Measurements from ENCODE around the gene TCF4. TPM values are rescaled to one million over a fixed set of nuclear protein-coding genes. Genes with fewer than 3 reads are reported as not detected.

TCF4 gene
- polyA plus RNA-seq, 1 donor (not counting 4 experiments of a cell fraction or from before 2014, with no cell fraction given): 9.7 TPM

- Histone ChIP-seq H3K9me1 (ENCODE audit: control insufficient read depth, extremely low read depth, insufficient read depth, low read length) (no peaks in the 10 kb centered on the region), H3K4me2 (ENCODE audit: control insufficient read depth, extremely low read depth, insufficient read depth, low read depth, low read length) (peak overlapping the region; percentile 67), H3K9me3 (ENCODE audit: control insufficient read depth, low read depth, low read length) (no peaks in the 10 kb centered on the region), H3K4me1 (ENCODE audit: control insufficient read depth, extremely low read depth, insufficient read depth, low read length) (peaks cover 16% of the 10 kb centered on the region), H3K4me3 (ENCODE audit: control insufficient read depth in 2 of 3, extremely low read depth in 1 of 3, insufficient read depth in 2 of 3, low read depth in 1 of 3, low read length in 3 of 3) (no peak overlapping the region), H3K9ac (ENCODE audit: control insufficient read depth, extremely low read depth, insufficient read depth, low read length) (no peak overlapping the region), H4K20me1 (ENCODE audit: control insufficient read depth, extremely low read depth, insufficient read depth, low read length) (no peaks in the 10 kb centered on the region), H3K79me2 (ENCODE audit: control insufficient read depth, insufficient read depth, low read length) (no peaks in the 10 kb centered on the region), H2AFZ (ENCODE audit: control insufficient read depth, low read length) (peak overlapping the region; percentile 38), H3K27ac (ENCODE audit: control insufficient read depth, insufficient read depth, low read length) (no peak overlapping the region), H3K36me3 (ENCODE audit: control insufficient read depth in 2 of 2, extremely low read depth in 1 of 2, insufficient read depth in 2 of 2, low read length in 2 of 2) (no peaks in the 10 kb centered on the region), H3K27me3 (ENCODE audit: control insufficient read depth, extremely low read depth, insufficient read depth, low read length) (no peaks in the 10 kb centered on the region)
- dilution Hi-C loops (cut with MboI; ENCODE audit: extremely low pct_ligation_motif_present, low sequenced_read_pairs): no loop called here
- TF ChIP-seq CTCF (optimal IDR thresholded peaks at IDR 0.05 in 1 of 3, IDR thresholded peaks at IDR 0.05 in 1 of 3, conservative IDR thresholded peaks at IDR 0.05 in 1 of 3; ENCODE audit: extremely low read depth in 1 of 3, insufficient read depth in 2 of 3, low read length in 3 of 3) (no peak), EZH2 (IDR thresholded peaks at IDR 0.05; ENCODE audit: low read length) (no peak)
- FAIRE-seq (peak; percentile 82), DNase-seq (ENCODE audit: low read depth, low spot score) (peak; percentile 54)
Observed at GRCh38 chr18:55452123-55452611, 135.8 kb downstream of the TCF4 start.

DNA sequence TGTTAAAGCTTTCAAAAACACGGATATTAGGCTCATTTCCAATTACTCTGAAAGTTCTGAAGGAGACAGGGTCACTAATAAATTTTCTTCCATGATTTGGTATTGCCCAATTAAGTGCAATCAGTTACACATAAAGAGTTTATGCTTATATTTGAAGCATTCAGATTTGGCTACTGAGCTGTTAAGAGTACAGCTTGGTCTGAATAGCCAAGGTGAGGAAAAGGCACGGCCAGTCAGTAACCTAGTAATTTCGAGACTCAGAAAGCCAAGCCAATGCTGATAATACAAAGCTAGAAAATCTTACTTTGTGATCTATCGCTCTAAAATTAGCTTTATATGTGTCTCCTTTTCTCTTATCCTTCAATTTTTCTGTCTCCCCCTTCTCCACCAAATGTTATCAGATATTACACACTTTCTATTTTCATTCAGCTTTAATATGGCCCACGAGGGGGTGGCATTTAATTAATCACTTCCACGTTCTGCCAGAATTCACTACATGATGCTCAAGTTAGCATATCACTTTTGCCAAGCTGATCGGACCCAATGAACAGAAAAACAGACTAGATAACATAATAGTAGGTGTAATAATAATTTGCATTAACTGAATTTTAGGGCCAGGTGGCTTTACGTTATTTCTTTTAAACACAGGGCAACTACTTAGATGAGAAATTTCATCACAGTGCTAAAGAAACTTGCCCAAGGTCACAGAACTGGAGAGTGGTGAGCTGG lies 138.4 kb downstream of the TCF4 start:
- no peak overlapping the region for H3K9ac ChIP-seq (ENCODE audit: control insufficient read depth, extremely low read depth, insufficient read depth, low read length)
- H3K4me1 ChIP-seq (ENCODE audit: control insufficient read depth, extremely low read depth, insufficient read depth, low read length): peaks cover 16% of the 10 kb centered on the region
- H3K9me1 ChIP-seq (ENCODE audit: control insufficient read depth, extremely low read depth, insufficient read depth, low read length): no peaks in the 10 kb centered on the region
- H3K4me2 ChIP-seq (ENCODE audit: control insufficient read depth, extremely low read depth, insufficient read depth, low read depth, low read length): no peak overlapping the region
- no peaks in the 10 kb centered on the region for H4K20me1 ChIP-seq (ENCODE audit: control insufficient read depth, extremely low read depth, insufficient read depth, low read length)
- no peaks in the 10 kb centered on the region for H3K27me3 ChIP-seq (ENCODE audit: control insufficient read depth, extremely low read depth, insufficient read depth, low read length)
- TF ChIP-seq CTCF (optimal IDR thresholded peaks at IDR 0.05 in 1 of 3, IDR thresholded peaks at IDR 0.05 in 1 of 3, conservative IDR thresholded peaks at IDR 0.05 in 1 of 3; ENCODE audit: extremely low read depth in 1 of 3, insufficient read depth in 2 of 3, low read length in 3 of 3) (no peak), EZH2 (IDR thresholded peaks at IDR 0.05; ENCODE audit: low read length) (no peak)
- no peak for FAIRE-seq
- dilution Hi-C loops (cut with MboI; ENCODE audit: extremely low pct_ligation_motif_present, low sequenced_read_pairs): no loop called here
- no peak overlapping the region for H3K4me3 ChIP-seq (ENCODE audit: control insufficient read depth in 2 of 3, extremely low read depth in 1 of 3, insufficient read depth in 2 of 3, low read depth in 1 of 3, low read length in 3 of 3)
- H2AFZ ChIP-seq (ENCODE audit: control insufficient read depth, low read length): no peak overlapping the region
- H3K9me3 ChIP-seq (ENCODE audit: control insufficient read depth, low read depth, low read length): no peaks in the 10 kb centered on the region
- H3K36me3 ChIP-seq (ENCODE audit: control insufficient read depth in 2 of 2, extremely low read depth in 1 of 2, insufficient read depth in 2 of 2, low read length in 2 of 2): no peaks in the 10 kb centered on the region
- DNase-seq (ENCODE audit: low read depth, low spot score): no peak
- H3K27ac ChIP-seq (ENCODE audit: control insufficient read depth, insufficient read depth, low read length): no peak overlapping the region
- no peaks in the 10 kb centered on the region for H3K79me2 ChIP-seq (ENCODE audit: control insufficient read depth, insufficient read depth, low read length)

Data from keratinocyte (primary cell).